ENCODE results near the gene ADGRB3.
"Not testable (repeated sequence)": the region's sequence is repeated elsewhere in the genome, so short reads cannot be mapped to it uniquely, and the experiment has no call there.

Gene ADGRB3

GRCh38 chr6:69285054-69285453 is 650.0 kb downstream of the ADGRB3 start:
- Mint-ChIP-seq H3K27me3 (ENCODE audit: low read depth, poor library complexity) (peaks cover 2% of the 10 kb centered on the region), H3K27ac (no peak overlapping the region), H3K4me3 (no peak overlapping the region), H3K36me3 (ENCODE audit: low read depth) (no peaks in the 10 kb centered on the region), H3K4me1 (no peaks in the 10 kb centered on the region), H3K9me3 (no peaks in the 10 kb centered on the region)
- DNase-seq: no peak
- no peak for TF ChIP-seq CTCF (IDR thresholded peaks at IDR 0.05)

DNA sequence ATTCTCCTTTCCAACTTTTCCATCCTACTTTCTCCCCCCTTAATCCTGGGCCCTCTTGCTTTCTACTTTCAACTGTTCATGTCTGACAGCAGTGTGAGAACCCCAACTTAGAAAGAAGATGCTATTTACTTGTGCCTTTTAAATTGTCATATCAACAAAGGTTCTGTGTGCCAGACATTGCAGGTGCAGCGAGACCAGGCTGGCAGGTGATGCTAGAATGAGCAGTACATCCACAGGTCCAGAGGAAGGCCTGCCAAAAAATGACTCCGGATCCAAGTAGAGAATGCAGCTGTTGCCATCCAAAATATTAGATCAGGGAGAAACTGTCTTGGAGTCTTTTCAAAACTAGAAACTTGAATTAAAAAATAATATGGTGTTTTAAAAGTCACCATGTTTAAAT is 651.2 kb downstream of the ADGRB3 start:
- Mint-ChIP-seq H3K27ac (no peak overlapping the region), H3K27me3 (ENCODE audit: low read depth, poor library complexity) (no peaks in the 10 kb centered on the region), H3K9me3 (no peaks in the 10 kb centered on the region), H3K36me3 (ENCODE audit: low read depth) (no peaks in the 10 kb centered on the region), H3K4me3 (no peak overlapping the region), H3K4me1 (no peaks in the 10 kb centered on the region)
- no peak for DNase-seq
- TF ChIP-seq CTCF (IDR thresholded peaks at IDR 0.05): no peak

- H3K27me3 Mint-ChIP-seq (ENCODE audit: low read depth, poor library complexity); DNase-seq; H3K9me3 Mint-ChIP-seq; H3K27ac Mint-ChIP-seq; H3K36me3 Mint-ChIP-seq (ENCODE audit: low read depth); H3K4me3 Mint-ChIP-seq; H3K4me1 Mint-ChIP-seq: not testable (repeated sequence)
Observed at GRCh38 chr6:69288198-69288597, 653.1 kb downstream of the ADGRB3 start.

DNA sequence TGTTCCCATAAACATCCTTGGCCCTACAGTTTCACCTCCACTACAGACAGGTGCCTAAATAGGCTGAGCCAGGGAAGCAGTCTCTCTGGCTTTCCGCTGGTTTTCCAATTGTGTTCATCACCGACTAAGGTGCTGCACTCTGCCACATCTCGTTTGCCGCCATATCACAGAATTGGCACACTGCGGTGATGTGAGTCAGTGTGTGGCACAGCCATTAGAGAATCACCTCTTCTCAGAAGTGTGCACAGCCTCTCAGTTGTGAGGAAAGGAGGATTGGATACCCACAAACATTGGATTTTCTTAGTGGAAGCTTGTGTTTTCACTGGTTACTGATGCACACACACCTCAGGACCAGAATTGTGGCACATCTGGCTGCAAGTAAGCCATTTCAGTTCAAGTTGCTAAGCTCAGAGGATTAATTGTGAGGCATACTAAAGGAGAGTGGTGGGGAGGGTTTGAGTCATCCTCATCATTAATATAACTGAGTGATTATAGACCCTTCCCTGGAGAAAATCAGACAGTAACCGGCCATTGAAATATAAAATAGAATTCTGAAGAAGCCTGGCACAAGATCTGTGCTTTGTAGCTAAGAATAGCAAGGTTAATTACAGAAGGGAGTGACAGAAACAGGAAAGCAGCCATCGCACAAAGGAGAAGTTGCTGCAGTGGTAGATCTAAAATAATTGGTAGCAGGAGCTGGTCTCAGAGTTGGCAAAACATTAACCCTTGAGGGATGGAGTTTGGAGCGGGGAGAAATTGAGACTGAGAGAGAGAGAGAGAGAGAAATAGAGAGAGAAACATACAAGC is 654.8 kb downstream of the ADGRB3 start:
- no peak for DNase-seq
- H3K36me3 Mint-ChIP-seq (ENCODE audit: low read depth): no peaks in the 10 kb centered on the region
- H3K27ac Mint-ChIP-seq: no peak overlapping the region
- no peak for TF ChIP-seq CTCF (IDR thresholded peaks at IDR 0.05)
- no peaks in the 10 kb centered on the region for H3K4me1 Mint-ChIP-seq
- H3K9me3 Mint-ChIP-seq: no peaks in the 10 kb centered on the region
- no peaks in the 10 kb centered on the region for H3K27me3 Mint-ChIP-seq (ENCODE audit: low read depth, poor library complexity)
- H3K4me3 Mint-ChIP-seq: no peak overlapping the region

- Mint-ChIP-seq H3K27ac (no peak overlapping the region), H3K36me3 (ENCODE audit: low read depth) (no peaks in the 10 kb centered on the region), H3K4me1 (no peaks in the 10 kb centered on the region), H3K4me3 (no peak overlapping the region), H3K9me3 (no peaks in the 10 kb centered on the region), H3K27me3 (ENCODE audit: low read depth, poor library complexity) (peaks cover 9% of the 10 kb centered on the region)
- TF ChIP-seq CTCF (IDR thresholded peaks at IDR 0.05): no peak
- DNase-seq: no peak
Observed at GRCh38 chr6:69293471-69293870, 658.4 kb downstream of the ADGRB3 start.

DNA sequence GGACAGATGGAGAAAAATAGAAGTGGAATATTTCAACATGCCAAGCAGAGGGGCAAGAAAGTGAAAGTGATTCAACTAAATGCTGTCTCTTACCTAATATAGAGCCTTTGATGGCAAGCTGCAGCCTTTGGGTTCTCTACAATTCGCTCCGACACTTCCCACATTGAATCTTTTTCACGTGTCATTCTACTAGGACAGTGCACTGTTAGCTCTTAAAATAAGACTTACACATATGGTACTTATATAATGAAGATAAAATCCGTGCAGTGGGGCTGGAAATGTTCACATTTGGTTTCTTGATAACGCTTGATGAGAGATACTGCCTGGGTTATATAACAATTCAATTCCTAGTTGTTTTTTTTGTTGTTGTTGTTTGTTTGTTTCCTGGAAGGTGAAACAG is 659.3 kb downstream of the ADGRB3 start:
- H3K9me3 Mint-ChIP-seq: no peaks in the 10 kb centered on the region
- no peaks in the 10 kb centered on the region for H3K4me1 Mint-ChIP-seq
- no peak overlapping the region for H3K27ac Mint-ChIP-seq
- no peak for DNase-seq
- TF ChIP-seq CTCF (IDR thresholded peaks at IDR 0.05): no peak
- peaks cover 9% of the 10 kb centered on the region for H3K27me3 Mint-ChIP-seq (ENCODE audit: low read depth, poor library complexity)
- H3K36me3 Mint-ChIP-seq (ENCODE audit: low read depth): no peaks in the 10 kb centered on the region
- no peak overlapping the region for H3K4me3 Mint-ChIP-seq
